HG03196 (cell line): ENCODE results near the gene SEMA7A.

Source experiments
- ATAC-seq: cut with Tn5 transposase; IDR thresholded peaks from one replicate; pipeline ENCODE4 v1.9.1; 2021; ENCODE audit not compliant: unreplicated experiment

The SEMA7A gene

DNA sequence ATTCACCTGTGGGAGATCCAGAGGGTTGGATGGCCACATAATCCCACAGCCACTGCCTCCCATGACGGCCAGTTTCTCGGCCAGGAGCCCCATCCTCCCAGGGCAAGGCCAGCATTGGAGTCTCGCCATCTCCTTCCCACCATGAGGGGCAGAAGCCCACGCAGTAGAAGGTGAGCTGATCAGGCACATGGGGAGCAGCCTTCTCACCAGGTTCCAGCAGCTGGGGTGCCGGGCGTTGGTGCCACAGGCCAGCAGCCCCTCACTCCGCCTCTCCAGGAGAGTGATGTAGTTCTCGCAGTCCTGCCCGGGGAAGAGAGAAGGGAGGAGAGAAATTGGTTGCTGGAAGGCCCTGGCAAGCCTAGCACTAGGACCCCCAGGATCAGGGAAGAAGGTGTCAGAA lies 16.1 kb downstream of the SEMA7A start:
- no peak for ATAC-seq

DNA sequence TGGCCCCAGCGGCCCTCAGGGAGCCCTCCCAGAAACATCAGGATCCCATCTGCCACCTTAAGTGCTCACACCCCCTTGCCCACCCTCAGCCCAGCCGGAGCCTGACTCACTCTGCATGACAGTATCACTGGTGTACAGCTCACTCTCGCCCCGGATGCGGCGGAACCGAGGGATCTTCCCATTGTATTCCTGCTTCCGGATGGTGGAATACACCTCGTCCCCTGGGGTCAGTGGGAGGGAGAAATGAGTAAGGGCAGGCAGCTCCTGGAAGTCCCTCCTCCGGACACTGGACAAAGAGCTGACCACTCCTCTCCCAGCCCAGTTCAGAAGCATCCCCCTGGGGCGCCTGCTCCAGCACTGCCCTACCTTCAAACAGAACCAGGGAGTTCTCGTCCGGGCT lies 16.5 kb downstream of the SEMA7A start:
- no peak for ATAC-seq

DNA sequence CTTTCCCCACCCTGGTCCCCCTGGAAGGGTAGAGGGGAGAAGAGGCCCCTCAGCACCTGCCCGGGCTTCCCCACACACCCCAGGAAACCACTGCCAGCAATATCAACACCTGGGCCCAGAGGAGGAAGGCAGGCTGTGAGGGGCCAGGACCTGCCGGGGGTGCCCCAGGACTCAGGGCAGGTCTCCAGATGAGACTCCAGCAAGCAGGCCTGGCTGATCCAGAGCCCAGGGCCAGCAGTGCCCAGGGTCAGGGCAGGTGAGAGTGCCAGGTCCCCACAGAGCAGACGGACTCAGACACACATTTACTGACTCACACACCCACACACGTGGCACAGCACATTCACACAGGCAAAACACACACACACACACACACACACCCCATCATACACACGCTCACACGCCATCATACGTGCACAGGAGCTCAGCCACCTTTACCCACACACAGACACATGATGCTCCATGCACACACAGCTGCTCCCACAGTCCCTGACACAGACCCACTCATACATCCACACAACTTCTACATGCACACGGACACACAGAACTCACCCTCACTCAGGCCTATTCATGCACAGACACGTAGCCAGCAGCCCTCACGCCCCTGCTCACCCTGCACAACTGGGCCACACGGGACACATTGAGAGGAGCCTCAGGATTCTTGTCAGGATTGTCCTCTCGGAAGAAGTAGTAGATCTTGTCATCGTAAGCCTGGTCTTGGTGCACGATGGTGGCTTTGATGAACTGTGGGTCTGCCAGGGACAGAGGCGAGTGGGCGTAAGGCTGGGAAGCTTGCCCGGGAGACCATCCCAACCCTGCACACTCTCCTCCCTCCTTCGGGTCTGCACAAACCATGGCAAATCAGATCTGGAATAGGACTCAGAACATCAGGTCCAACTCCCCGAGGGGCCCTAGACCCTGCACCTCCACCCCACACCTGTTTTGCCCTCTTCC lies 17.5 kb downstream of the SEMA7A start:
- ATAC-seq = no peak

DNA sequence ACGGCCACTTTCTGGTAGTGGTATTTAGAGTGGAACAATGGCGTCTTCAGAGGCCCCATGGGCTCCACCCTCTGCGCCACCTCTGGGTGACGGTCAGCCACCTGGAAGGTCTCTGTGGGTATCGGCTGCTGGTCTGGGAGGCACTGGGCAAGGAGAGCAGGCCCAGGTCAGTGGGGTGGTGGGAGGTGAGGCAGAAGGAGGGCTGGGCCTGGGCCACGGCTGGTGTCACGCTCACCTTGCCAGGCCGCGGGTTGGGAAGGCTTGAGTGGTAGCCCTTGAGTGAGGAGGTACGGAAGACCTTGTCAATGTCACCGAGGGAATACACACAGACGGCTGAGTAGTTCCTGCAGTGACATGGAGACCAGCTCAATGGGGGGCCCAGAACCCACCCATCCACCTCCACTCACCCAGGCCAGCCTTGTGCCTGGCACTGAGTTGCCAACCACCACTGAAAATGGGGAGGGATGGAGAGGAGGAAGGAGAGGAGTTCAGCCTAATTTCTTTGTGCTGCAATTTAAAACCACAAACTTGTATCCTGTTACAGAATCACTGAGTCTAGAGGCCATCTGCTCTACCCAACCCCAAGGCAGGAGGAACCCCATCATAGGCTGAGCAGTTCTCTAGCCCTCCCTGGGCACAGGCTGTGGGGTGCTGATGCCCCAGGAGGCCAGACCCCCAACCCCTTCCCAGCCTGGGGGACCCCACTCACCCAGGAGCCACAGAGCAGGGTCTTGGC lies 19.0 kb downstream of the SEMA7A start:
- no peak for ATAC-seq

DNA sequence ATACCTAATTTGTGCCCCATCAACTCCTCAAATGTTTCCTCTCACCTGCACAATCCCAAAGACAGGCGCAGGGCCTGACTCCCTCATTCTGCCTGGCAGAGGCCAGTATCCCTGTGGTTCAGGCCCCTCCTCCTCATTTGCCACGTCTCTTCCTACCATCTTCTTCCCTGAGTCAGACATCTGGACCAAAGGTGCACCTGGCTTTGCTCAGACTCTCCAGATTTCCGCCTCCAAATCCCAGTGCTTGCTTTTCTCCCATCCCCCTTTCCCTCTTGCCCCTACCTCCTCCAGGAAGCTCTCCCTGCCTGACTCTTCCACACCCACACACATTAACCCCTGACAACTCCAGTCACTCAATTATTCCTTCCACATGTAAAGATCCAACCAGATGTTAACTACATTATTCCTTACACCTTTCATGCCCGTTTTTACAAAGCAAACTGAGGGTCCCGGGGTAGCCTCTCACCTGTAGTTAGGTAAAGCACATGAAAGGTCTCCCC lies 19.6 kb downstream of the SEMA7A start:
- ATAC-seq = no peak

DNA sequence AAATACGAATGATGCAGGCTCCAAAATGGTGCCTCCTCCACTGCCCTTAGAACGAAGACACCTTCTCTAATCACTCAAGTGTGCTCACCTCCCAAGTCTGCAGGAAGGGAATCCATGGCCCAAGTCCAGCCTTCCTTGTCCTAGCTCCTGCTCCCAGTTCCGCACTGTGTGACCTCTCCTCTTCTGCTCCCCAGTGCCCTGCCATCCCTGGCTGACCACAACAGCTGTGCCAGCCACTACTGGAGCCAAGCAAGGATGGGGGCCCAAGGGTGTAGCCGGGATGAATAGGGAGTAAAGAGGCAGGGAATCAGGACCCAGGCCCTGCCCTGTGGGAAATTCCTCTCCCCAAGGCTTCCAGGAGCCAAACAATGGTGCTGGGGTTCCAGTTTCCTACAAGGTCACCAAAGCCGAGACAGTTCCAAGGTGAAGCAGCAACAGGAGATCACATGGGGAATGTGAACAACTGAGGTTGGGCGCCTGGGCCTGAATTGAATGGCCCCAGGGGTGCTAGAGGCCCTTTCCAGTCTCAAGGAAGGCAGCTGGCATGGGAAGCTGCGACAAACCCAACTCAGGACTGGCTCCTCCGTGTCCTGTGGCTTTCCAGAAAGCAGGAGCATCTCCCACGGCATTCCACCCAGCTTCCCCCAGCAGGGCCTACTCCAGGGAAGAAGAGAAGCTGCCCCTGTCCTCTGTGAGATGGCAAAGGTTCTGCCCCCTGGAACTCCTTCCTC lies 20.2 kb downstream of the SEMA7A start:
- no peak for ATAC-seq

DNA sequence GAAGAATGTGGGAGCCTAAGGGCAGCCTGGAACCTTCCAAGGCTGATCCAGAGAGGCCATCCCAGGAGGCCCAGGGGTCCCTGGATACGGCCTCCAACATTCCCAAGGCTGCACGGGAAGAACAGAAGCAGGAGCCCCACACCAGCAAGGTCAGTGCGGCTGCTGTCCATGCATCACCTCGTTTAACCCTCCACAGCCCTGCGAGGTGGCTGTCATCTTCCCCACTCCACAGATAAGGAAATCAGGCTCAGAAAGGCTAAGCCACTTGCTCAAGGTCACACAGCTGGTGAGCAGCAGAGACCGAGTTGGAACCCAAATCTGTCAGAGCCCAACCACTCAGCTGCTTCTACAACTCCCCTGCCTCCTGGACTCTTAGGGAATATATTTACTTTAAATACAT lies 21.6 kb downstream of the SEMA7A start:
- no peak for ATAC-seq

DNA sequence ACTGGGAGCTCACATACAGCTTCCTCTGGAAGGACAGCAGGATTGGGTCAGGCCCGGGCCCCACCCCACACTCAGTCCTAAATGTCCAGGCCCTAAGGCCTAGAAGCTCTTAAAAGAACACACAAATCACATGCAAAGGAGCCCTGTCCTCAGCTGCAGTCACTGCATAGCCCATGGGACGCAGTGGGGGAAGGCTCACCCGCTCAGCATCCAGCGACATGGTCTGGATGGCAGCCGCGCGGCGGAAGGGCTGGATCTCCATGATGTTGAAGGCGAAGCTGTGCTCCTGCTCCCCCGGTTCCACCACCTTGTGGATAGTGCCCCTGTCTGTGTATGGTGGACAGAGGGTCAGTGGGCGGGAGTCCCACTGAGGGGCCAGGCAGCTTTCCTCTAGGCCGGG lies 22.1 kb downstream of the SEMA7A start:
- no peak for ATAC-seq

DNA sequence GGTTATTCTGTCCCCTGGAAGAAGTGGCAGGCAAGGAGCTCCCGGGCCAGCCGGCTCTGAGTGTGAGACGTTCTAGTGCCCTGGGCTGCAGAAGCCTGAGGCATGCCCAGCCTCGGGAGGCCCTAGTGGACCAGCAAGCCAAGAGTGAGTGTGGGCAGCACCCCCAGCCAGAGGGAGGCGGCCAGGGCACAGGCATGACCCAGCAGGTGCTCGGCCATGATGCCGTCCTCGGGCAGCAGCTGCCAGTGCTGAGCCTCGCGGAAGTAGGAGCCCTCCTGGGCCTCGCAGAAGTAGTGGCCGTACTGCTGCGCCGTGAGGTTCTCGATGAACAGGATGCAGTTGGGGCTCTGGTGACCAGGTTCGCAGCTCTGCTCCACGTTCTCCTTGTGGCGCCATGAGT lies 23.3 kb downstream of the SEMA7A start:
- no peak for ATAC-seq

DNA sequence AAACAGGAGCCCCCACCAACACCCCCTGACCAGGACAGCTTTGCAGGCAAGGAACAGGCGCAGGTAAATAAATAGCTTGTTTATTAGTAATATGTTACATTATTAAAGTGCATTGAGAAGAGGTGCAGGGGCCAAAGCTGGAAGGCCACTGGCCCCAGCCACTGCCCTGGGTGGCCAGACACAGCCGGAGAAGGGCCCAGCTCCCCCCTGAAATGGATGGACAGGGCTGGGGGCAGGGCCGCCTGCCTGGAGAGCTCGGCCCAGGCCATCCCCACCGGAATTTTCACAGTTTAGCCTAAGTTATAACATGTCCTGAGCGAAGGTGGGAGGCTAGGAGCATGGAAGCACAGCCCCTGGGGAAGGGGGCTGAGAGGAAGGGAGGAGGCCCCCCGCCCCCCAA lies 24.5 kb downstream of the SEMA7A start:
- ATAC-seq = no peak

DNA sequence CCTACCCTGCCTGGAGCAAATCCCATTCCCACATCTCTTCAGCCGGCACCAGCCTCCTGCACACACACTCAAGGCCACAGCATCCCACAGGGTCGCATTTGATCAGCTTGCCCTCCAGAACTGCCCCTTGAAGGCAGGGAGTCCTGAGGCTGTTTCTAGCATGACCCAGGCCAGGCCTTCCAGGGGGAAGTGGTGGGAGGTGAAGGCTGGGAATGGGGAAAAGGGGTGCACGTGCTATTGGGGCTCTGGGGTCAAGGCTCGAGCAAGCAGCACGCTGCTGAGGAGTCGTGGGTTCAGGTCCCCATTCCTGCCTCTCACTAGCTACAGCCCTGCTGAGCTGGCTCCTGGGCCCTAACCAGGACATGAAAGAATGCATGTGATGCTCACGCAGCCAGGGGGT lies 24.9 kb downstream of the SEMA7A start:
- no peak for ATAC-seq

DNA sequence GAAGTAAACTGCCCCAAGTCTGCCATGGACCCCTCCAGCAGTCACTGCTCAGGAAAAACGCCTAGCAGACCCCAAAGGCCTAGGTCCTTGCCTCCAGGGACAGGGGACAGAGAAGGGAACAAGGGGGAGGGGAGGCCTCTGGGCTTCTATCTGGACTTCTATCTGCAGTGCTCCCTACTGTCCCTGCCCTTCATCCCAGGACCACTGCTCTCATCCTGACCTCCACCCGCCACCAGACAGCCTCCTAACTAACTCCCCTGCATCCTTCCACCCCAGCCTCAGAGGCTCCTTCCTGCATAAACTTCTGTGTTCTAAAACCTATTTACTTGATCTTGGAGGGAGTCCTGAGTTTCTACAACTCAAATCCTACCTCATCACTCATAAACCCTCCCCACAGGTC lies 25.4 kb downstream of the SEMA7A start:
- ATAC-seq = no peak

DNA sequence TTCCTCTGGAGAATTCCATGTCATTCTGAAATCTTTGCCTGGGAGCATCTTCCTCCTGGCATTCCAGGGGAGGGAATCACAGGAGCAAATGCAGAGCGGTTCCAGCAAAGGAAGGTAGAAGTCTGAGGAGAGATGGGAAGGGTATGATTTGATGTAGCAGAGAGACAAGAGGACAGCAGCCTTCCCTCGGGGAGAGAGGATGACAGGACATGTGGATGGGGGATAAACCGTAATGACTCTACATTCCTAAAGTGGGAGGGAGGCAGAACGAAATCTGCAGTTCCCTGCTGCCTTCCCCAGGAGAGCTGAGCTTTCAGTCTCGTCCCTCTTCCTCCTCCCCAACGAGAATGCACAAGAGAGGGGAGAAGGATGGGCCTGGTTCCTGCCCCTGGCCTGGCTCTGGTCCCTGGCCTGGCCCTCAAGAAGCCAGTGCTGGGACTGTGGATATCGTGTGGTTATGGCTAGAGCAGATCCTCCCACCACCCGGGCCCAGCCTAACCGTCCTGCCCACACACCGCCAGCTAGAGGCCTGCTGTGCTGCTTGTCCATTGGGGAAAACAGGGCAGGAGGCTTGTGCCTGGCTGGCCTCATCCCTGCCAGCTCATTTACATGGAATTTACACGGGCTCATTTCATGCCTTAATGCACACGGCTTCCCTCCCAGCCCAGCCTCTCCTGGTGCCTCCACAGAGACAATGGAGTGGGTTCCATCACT lies 26.6 kb downstream of the SEMA7A start:
- ATAC-seq = no peak

DNA sequence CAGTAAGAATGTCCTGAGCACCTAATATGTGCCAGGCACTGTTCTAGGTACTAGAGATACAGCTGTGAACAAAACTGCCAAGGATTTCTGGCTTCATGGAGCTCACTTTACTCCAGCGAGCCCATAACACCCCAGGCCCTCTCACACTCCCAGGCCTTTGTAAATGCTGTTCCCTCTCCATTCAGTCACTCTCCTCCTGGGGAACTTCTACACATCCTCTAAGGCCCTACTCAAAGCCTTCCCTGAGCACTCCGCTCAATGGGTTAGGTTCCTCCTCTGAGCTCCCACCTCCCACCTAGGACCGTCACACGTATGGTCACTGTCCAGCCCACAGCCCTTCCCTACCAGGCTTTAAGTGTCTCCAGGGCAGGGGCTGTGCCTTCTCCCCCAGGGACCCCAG lies 27.2 kb downstream of the SEMA7A start:
- no peak for ATAC-seq

DNA sequence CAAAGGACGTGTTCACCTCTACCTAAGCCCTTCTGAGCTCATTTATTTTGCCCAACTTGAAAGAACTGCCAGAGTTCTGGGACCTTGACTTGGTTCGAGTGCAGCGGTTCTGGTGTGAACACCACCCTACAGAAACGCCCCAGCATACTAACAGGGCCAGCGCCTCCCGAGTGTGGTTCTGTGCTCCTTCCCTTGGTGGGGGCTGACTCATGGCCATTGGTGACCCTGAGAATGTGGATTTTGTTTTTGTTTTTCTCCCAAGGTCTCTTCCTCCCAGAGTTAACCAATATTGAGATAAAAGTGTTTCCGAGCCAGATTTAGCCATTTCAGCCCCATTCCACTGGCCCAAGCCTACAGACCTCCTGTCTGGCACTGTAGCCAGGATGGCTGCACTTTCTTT lies 27.9 kb downstream of the SEMA7A start:
- ATAC-seq = no peak

DNA sequence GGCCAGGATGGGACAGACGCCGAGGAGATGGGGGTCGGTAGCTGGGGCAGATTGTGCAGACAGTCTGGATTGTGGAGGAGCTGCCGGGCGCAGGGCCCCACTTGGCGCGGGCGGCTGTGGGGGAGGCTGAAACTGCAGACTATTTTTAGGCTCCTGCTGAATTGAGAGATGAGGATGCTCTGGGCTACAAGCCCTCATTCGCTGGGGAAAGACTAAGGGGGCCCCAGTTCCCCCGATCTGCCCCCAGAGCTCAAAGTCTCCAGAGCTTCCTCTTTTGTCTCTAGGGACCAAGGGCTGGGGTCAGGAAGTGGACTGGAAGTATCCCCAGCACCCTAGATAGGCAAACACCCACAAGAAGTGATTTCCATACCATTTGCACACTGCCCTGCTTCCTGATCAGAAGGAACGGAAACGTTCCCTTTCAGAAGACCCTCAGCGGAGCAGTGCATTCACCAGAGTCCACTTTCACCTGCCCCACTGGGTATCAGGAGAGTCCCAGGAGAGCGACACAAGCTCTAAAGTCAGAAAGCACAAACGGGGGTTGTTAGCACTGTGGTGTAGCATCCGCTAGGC lies 29.7 kb downstream of the SEMA7A start:
- ATAC-seq = peak; percentile 31

DNA sequence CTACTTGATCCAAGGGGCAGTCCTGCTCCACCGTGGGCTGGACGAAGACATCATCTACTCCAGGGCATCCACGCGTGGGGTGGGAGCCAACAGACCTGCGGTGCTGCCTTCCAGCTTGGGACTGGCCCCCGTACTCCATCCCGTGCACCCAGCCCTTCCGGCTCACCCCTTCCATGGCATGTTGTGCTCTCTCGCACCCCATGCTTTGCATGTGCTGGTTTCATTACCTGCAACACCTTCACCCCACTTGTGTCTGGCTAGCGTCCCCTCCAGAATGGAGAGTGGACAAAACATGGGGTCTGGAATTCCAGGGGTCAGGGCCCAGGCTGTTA lies 30.2 kb downstream of the SEMA7A start:
- peak; percentile 15 for ATAC-seq

DNA sequence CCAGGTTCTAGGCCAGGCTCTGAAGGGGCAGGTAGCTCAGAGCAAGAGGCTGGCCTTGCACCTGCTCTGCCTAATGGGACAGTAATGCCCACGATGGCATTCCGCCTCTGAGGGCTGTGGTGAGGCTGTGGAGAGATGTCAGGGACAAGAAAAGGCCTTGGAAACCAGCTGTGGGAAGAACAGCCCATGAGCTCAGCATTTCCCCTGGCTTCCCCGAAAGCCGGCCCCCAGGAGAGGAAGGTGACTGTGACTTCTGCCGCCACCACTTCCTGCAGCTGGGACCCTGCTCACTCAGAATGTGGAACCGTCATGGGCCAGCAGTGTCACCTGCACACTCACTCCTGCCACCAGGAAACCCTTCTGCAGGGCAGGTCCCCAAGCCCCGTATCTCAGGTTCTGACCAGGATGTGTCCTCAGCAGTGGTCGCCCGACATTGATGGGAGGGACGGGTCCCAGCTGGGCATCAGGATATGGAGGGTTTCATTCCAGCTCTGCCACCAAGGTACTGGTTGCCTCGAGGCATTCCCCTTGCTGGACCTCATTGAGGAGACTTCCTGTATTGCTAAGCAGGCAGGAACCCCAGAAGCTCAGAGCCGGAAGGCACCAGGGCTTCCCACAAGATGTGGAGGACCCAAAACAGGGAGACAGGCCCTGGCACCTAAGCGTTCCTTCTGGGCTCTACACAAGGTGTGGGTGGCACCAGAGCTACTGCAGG lies 30.7 kb downstream of the SEMA7A start:
- ATAC-seq = peak; percentile 25

DNA sequence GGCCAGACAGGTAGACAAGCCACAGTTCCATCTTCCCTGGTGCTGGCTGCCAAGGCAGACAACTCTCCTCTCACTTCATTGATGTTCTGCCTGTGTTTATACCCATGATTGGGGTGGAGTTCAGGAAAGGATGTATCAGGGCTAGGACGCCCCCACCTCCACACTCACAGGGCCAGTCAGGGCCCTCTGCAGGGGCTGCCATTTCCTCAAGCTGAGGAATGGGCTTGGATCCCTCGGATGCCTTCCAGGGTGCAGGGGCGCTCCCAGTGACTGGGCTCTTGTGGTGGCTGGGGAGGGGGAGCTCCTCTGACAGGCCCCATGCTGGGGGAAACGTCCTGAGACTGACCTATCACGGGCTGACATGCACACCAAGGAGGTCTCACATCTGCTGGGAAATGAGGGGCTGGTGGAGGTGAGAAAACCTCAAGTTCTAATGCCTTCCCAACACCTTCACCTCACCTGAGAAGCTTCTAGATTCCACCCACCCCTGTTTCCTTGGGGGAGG lies 31.4 kb downstream of the SEMA7A start:
- ATAC-seq = peak; percentile 1
